Measurements from ENCODE around the gene TMEM19.

The TMEM19 gene

DNA sequence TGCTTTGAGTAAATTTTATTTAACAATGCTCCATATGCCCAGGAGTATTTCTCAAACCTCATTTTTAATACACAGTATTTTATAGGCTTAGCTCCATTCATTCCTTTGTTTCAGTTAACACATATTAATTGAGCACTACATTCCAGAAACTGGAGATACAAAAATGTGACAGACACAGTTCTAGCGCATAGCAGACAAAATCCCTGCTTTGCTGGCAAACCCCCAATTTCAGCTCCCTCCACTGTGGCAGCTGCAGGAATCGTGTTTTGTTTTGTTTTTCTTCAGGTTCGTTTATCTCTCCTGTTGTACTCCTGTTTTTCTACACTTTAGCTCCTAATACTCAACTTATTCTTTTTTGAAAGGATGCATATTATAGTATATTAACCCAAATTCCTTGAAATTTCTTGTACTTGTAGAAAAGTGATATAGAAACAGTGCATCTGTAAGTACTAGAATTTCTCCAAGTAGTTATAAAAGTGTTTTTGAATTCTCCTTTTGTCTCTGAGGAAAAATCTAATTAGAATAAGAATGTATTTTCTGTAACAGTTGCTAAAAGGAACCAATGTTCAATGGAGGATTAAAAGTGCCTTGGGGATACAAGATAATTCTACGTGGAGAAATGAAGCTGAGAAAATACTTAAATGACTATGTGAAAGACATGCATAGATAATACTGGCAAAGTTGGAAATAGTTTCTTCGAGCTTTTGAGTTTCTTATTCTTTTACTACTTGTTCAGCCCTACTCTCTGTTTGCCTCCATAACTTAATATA, 62.4 kb downstream of the TMEM19 start:
- TF ChIP-seq CTCF (IDR thresholded peaks at IDR 0.05): no peak
- Histone ChIP-seq H3K4me1 (no peaks in the 10 kb centered on the region), H3K4me2 (ENCODE audit: low read length) (no peak overlapping the region), H3K27ac (no peak overlapping the region), H3K36me3 (ENCODE audit: control insufficient read depth, insufficient read depth, low read length) (no peaks in the 10 kb centered on the region), H3K9ac (no peak overlapping the region), H3K27me3 (ENCODE audit: control insufficient read depth, insufficient read depth, low read length) (no peaks in the 10 kb centered on the region), H3K9me3 (ENCODE audit: control insufficient read depth, low read length) (no peaks in the 10 kb centered on the region), H3K4me3 (ENCODE audit: low read depth, low read length) (no peak overlapping the region), H3K79me2 (no peaks in the 10 kb centered on the region), H2AFZ (no peak overlapping the region)

DNA sequence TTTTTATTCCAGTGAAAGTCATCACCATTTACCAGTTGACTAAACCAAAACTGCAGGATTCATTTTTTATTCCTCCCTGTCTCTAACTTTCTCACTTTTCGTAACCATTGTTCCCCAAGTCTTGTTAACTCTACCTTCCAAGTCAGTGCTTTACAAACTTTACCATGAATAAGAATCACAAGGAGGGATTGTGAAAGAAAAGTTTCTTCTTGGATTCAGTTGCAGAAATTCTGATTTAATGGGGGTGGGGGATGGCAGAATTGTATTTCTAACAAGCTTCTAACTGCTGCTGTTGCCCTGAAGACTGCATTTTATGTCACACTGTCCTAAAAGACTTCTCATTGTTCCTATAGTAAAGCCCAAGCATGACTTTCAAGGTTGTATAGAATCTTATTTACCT, 63.8 kb downstream of the TMEM19 start:
- Histone ChIP-seq H3K4me1 (peaks cover 4% of the 10 kb centered on the region), H2AFZ (no peak overlapping the region)

GRCh38 chr12:71752891-71753290, 67.0 kb downstream of the TMEM19 start:
- Histone ChIP-seq H3K9me3 (ENCODE audit: control insufficient read depth, low read length) (no peaks in the 10 kb centered on the region), H3K4me2 (ENCODE audit: low read length) (no peak overlapping the region), H3K36me3 (ENCODE audit: control insufficient read depth, insufficient read depth, low read length) (no peaks in the 10 kb centered on the region), H3K4me1 (peaks cover 4% of the 10 kb centered on the region), H3K4me3 (ENCODE audit: low read depth, low read length) (no peak overlapping the region), H3K27ac (no peak overlapping the region), H2AFZ (peak overlapping the region; percentile 39), H3K27me3 (ENCODE audit: control insufficient read depth, insufficient read depth, low read length) (no peaks in the 10 kb centered on the region), H3K79me2 (peaks cover 20% of the 10 kb centered on the region), H3K9ac (no peak overlapping the region)
- no peak for TF ChIP-seq CTCF (IDR thresholded peaks at IDR 0.05)

More for the DNA sequence above, 63.8 kb downstream of the TMEM19 start:
- Histone ChIP-seq H3K27me3 (ENCODE audit: control insufficient read depth, insufficient read depth, low read length) (no peaks in the 10 kb centered on the region), H3K79me2 (no peaks in the 10 kb centered on the region), H3K4me3 (ENCODE audit: low read depth, low read length) (no peak overlapping the region), H3K36me3 (ENCODE audit: control insufficient read depth, insufficient read depth, low read length) (no peaks in the 10 kb centered on the region), H3K4me2 (ENCODE audit: low read length) (no peak overlapping the region), H3K9me3 (ENCODE audit: control insufficient read depth, low read length) (no peaks in the 10 kb centered on the region), H3K27ac (no peak overlapping the region), H3K9ac (no peak overlapping the region)
- TF ChIP-seq CTCF (IDR thresholded peaks at IDR 0.05): no peak

All from parathyroid adenoma (tissue), 2 donors.